ENCODE measurements around the gene AASDH.

GRCh38 chr4:56408978-56409377 is 21.7 kb upstream of the AASDH start:
- TF ChIP-seq CTCF (IDR thresholded peaks at IDR 0.05) (no peak), POLR2A (IDR thresholded peaks at IDR 0.05) (no peak)

Measured in prostate gland (tissue), 2 donors.